Loucy (cell line): Measurements from ENCODE around the gene LRRC75B.

ENCODE experiments used
- H2AFZ ChIP-seq: fragments of 200-600 bp; sonication (generic); 2 replicates; pipeline ENCODE4 v1.6.0; 2016; ENCODE audit warnings: antibody characterized with exemption, mild to moderate bottlenecking, low read length, moderate library complexity
- H3F3A ChIP-seq: fragments of 200-600 bp; 2 replicates; pipeline ENCODE4 v1.6.0; 2016; ENCODE audit warnings: antibody characterized with exemption, low read depth, mild to moderate bottlenecking
- H3K27me3 ChIP-seq: fragments of 200-600 bp; sonication (generic); 2 replicates; pipeline ENCODE4 v1.6.1; 2014; ENCODE audit warnings: low read length, mild to moderate bottlenecking; ENCODE audit not compliant: insufficient read depth, poor library complexity, severe bottlenecking
- H3K36me3 ChIP-seq: fragments of 200-600 bp; sonication (generic); 2 replicates; pipeline ENCODE4 v1.6.1; 2016; ENCODE audit warnings: low read length; ENCODE audit not compliant: insufficient read depth
- H3K4me1 ChIP-seq: fragments of 200-600 bp; sonication (generic); 2 replicates; pipeline ENCODE4 v1.5.1; 2014; ENCODE audit warnings: low read length, mild to moderate bottlenecking; ENCODE audit not compliant: insufficient read depth, poor library complexity, severe bottlenecking
- H3K4me2 ChIP-seq: fragments of 200-600 bp; sonication (generic); 2 replicates; pipeline ENCODE4 v1.6.0; 2014; ENCODE audit warnings: antibody characterized with exemption, low read length, low read depth, mild to moderate bottlenecking; ENCODE audit not compliant: poor library complexity, severe bottlenecking
- H3K4me3 ChIP-seq: fragments of 200-600 bp; sonication (generic); 2 replicates; pipeline ENCODE4 v1.5.1; 2014; ENCODE audit warnings: low read length, mild to moderate bottlenecking, mixed read lengths; ENCODE audit not compliant: poor library complexity, severe bottlenecking
- H3K79me2 ChIP-seq: fragments of 200-600 bp; sonication (generic); 2 replicates; pipeline ENCODE4 v1.6.1; 2014; ENCODE audit warnings: low read length; ENCODE audit not compliant: insufficient read depth
- H3K9ac ChIP-seq: fragments of 200-600 bp; sonication (generic); 2 replicates; pipeline ENCODE4 v1.6.0; 2014; ENCODE audit warnings: mild to moderate bottlenecking, low read depth, low read length, moderate library complexity; ENCODE audit not compliant: poor library complexity, severe bottlenecking
- H3K9me2 ChIP-seq: fragments of 200-600 bp; sonication (generic); replicated peaks from 2 replicates; pipeline ENCODE4 v1.6.1; 2016; ENCODE audit warnings: low read depth, low read length, mixed read lengths
- H3K9me3 ChIP-seq: fragments of 200-600 bp; sonication (generic); 2 replicates; pipeline ENCODE4 v1.6.1; 2014; ENCODE audit warnings: mild to moderate bottlenecking, antibody characterized with exemption, low read length, low read depth; ENCODE audit not compliant: insufficient read depth
- H4K20me1 ChIP-seq: fragments of 200-600 bp; sonication (generic); 2 replicates; pipeline ENCODE4 v1.6.0; 2014; ENCODE audit warnings: antibody characterized with exemption, low read length, mild to moderate bottlenecking; ENCODE audit not compliant: insufficient read depth, poor library complexity, severe bottlenecking
- EZH2phosphoT487 ChIP-seq: fragments of 200-600 bp; IDR thresholded peaks from 2 replicates; pipeline ENCODE4 v1.6.1; 2018; ENCODE audit warnings: antibody characterized with exemption, mild to moderate bottlenecking, moderate library complexity, borderline replicate concordance
- TF ChIP-seq, protein P1 (sequence below): fragments of 200-600 bp; sonication (generic); conservative IDR thresholded peaks from 2 replicates; pipeline ENCODE4 v1.5.1; 2014; ENCODE audit warnings: mild to moderate bottlenecking, antibody characterized with exemption, low read length

LRRC75B gene

DNA sequence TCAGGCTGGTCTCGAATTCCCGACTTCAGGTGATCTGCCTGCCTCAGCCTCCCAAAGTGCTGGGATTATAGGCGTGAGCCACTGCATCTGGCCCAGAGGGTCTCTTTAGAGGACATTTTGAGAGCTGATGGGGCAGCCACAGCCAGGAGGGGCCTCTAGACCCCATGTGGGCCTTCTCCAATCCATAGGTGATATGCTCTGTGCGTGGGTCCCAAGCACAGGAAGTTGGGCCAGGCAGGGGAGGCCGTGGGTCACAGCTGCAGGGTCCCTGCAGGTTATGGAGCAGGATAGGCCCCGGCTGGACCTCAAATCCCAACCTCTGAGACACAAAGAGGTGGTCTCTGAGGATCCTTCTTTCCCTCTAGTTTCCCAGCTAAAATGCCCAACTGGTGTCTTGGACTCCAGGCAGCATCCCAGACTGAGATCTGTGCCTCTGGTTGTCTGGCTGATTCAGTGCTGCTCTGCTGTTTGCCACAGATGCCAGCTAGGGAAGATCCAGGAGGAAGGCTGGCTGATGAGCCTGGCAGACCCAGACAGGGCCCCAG lies 1.5 kb downstream of the LRRC75B start:
- no peaks in the 10 kb centered on the region for H3K36me3 ChIP-seq
- no peaks in the 10 kb centered on the region for H3F3A ChIP-seq
- H3K27me3 ChIP-seq, result no peaks in the 10 kb centered on the region
- H3K9me3 ChIP-seq, result no peaks in the 10 kb centered on the region
- H3K9ac ChIP-seq, result no peak overlapping the region
- no peak overlapping the region for H3K4me3 ChIP-seq
- no peaks in the 10 kb centered on the region for H3K9me2 ChIP-seq
- no peaks in the 10 kb centered on the region for H3K79me2 ChIP-seq
- H2AFZ ChIP-seq, result no peak overlapping the region
- TF ChIP-seq, protein P1, sequence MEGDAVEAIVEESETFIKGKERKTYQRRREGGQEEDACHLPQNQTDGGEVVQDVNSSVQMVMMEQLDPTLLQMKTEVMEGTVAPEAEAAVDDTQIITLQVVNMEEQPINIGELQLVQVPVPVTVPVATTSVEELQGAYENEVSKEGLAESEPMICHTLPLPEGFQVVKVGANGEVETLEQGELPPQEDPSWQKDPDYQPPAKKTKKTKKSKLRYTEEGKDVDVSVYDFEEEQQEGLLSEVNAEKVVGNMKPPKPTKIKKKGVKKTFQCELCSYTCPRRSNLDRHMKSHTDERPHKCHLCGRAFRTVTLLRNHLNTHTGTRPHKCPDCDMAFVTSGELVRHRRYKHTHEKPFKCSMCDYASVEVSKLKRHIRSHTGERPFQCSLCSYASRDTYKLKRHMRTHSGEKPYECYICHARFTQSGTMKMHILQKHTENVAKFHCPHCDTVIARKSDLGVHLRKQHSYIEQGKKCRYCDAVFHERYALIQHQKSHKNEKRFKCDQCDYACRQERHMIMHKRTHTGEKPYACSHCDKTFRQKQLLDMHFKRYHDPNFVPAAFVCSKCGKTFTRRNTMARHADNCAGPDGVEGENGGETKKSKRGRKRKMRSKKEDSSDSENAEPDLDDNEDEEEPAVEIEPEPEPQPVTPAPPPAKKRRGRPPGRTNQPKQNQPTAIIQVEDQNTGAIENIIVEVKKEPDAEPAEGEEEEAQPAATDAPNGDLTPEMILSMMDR, result no peak
- no peak for TF ChIP-seq EZH2phosphoT487
- H3K4me2 ChIP-seq, result no peak overlapping the region
- no peaks in the 10 kb centered on the region for H4K20me1 ChIP-seq
- peaks cover 8% of the 10 kb centered on the region for H3K4me1 ChIP-seq

DNA sequence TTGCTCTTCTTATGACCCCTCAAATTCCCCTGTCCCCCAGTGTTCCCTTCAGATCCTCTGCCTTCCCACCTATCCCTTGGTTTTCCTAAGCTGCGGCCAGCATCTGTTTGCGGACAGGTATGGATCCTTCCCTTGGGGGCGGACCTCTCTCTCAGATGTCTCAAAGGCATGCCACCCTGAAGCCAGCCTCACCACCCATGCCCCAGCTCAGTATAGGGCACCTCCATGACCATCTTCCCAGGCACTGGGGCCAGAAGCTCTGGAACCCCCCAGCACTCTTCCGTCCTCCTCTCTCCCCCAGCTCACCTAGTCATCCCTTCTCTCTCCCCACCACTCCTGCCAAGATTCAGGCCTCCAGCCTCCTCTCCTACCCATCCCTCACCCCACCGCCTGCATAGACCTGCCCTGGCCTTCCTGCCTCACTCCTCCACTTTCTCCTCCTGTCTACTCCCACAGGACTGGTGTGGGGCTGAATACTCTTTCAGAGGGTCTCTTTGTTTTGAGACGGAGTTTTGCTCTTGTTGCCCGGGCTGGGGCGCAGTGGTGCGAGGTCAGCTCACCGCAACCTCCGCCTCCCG lies 2.2 kb downstream of the LRRC75B start:
- H2AFZ ChIP-seq, result no peak overlapping the region
- no peaks in the 10 kb centered on the region for H3K36me3 ChIP-seq
- no peaks in the 10 kb centered on the region for H3K27me3 ChIP-seq
- H3K4me2 ChIP-seq, result no peak overlapping the region
- H3K9me3 ChIP-seq, result no peaks in the 10 kb centered on the region
- no peaks in the 10 kb centered on the region for H3K9me2 ChIP-seq
- H3K9ac ChIP-seq, result no peak overlapping the region
- no peaks in the 10 kb centered on the region for H3K79me2 ChIP-seq
- H4K20me1 ChIP-seq, result no peaks in the 10 kb centered on the region
- TF ChIP-seq EZH2phosphoT487, result no peak
- TF ChIP-seq, protein P1, result no peak
- H3F3A ChIP-seq, result no peaks in the 10 kb centered on the region
- H3K4me1 ChIP-seq, result peaks cover 8% of the 10 kb centered on the region
- H3K4me3 ChIP-seq, result no peak overlapping the region

DNA sequence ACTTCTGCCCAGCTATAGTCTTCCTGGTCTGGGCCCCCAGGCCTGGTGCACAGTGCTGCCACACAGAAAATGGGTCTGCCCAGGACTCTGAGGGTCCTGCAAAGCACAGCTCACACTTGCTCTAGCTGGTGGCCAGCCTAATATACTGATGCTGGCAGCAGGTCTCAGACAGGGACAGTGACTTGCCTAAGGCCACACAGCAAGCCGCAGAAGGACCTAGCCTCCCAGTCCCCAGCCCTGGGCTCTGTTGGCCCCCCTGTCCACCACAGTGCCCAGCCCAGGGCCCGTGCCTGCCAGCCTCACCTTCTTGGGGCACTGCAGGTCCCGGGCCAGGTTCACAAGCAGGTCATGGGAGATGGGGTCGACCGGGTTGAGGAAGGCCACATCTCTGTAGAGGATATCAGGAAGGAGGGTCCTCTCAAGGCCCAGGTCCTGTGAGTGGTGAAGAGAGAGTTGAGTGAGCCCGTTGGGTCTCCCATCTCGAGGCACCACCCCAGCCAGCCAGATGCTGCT lies 3.3 kb downstream of the LRRC75B start:
- H3K9me2 ChIP-seq, result no peaks in the 10 kb centered on the region
- H2AFZ ChIP-seq, result no peak overlapping the region
- no peak overlapping the region for H3K9ac ChIP-seq
- no peaks in the 10 kb centered on the region for H3K9me3 ChIP-seq
- H3K4me1 ChIP-seq, result peaks cover 3% of the 10 kb centered on the region
- no peaks in the 10 kb centered on the region for H4K20me1 ChIP-seq
- H3K4me2 ChIP-seq, result no peak overlapping the region
- H3K36me3 ChIP-seq, result no peaks in the 10 kb centered on the region
- no peaks in the 10 kb centered on the region for H3K27me3 ChIP-seq
- H3K4me3 ChIP-seq, result no peak overlapping the region
- TF ChIP-seq EZH2phosphoT487, result no peak
- TF ChIP-seq, protein P1, result no peak
- no peaks in the 10 kb centered on the region for H3K79me2 ChIP-seq
- H3F3A ChIP-seq, result no peaks in the 10 kb centered on the region
